GM19467 (cell line): ENCODE measurements around the gene DBF4.
"Not testable (repeated sequence)": the region's sequence is repeated elsewhere in the genome, so short reads cannot be mapped to it uniquely, and the experiment has no call there.

Experiments used
- ATAC-seq: cut with Tn5 transposase; IDR thresholded peaks from one replicate; pipeline ENCODE4 v1.9.1; 2021; ENCODE audit warnings: mild to moderate bottlenecking, moderate library complexity; ENCODE audit not compliant: unreplicated experiment

Gene DBF4

DNA sequence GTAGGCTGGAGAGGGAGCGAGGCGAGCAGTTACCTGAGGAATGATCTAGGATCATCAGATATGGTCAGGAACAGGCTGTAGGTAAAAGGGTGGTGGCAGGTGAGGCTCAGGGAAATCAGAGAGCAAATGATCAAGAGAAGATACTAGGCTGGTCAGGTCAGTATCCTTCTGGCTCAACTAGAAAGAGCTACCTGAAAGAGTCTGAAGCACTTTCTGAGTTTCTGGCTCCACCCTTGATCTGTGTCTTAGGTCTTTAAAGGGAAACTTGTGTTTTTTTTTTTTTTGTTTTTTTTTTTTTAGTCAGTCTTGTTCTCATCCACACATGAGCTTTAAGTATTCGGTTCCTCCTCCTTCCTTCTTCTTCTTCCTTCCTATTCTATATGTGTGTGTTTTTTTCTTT lies 68.3 kb downstream of the DBF4 start:
- no peak for ATAC-seq

DNA sequence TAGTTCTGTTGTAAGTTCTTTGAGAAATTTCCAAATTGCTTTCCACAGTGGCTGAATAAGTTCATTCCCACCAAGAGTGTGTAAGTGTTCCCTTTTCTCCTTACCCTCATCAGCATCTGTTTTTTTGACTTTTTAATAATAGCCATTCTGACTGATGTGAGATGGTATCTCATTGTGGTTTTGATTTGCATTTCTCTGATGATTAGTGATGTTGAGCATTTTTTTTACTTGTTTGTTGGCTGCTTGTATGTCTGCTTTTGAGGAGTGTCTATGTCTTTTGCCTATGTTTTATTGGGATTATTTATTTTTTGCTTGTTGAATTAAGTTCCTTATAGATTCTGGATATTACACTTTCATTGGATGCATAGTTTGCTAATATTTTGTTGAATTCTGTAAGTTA lies 69.6 kb downstream of the DBF4 start:
- ATAC-seq, result not testable (repeated sequence)

- ATAC-seq, result no peak
These were observed 72.1 kb downstream of the DBF4 start for GRCh38 chr7:87948371-87948770.
